ENCODE data around the gene IQGAP2. TPM values are rescaled to one million over a fixed set of nuclear protein-coding genes. Genes with fewer than 3 reads are reported as not detected.

IQGAP2 gene
- total RNA-seq, 1 donor: 0.36 TPM

DNA sequence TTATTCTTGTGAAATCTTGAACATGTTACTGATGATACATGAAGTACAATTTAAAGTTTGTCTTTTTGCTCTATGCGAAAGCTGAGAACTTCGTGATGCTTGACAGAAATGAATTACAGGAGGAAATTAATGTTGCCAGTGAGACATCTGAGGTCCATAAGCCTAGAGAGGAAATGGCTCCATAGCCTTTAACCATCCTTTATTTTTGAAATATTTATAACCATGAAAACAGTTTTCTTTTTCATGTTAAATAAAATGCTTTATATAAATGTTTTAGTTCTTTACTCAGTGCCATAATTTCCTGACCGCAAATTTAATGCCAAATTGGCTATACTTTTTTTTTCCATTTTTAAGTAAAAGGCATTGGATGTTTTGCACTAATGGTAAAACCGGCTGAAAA is 191.0 kb downstream of the IQGAP2 start:
- TF ChIP-seq, protein P1, sequence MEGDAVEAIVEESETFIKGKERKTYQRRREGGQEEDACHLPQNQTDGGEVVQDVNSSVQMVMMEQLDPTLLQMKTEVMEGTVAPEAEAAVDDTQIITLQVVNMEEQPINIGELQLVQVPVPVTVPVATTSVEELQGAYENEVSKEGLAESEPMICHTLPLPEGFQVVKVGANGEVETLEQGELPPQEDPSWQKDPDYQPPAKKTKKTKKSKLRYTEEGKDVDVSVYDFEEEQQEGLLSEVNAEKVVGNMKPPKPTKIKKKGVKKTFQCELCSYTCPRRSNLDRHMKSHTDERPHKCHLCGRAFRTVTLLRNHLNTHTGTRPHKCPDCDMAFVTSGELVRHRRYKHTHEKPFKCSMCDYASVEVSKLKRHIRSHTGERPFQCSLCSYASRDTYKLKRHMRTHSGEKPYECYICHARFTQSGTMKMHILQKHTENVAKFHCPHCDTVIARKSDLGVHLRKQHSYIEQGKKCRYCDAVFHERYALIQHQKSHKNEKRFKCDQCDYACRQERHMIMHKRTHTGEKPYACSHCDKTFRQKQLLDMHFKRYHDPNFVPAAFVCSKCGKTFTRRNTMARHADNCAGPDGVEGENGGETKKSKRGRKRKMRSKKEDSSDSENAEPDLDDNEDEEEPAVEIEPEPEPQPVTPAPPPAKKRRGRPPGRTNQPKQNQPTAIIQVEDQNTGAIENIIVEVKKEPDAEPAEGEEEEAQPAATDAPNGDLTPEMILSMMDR (IDR thresholded peaks at IDR 0.05; ENCODE audit: extremely low read depth, low read depth, low read length): no peak
- Histone ChIP-seq H3K4me3 (ENCODE audit: insufficient read depth, low read length) (no peak overlapping the region), H3K4me2 (ENCODE audit: insufficient read depth, low read length) (no peak overlapping the region), H3K79me2 (ENCODE audit: insufficient read depth, low read length) (no peaks in the 10 kb centered on the region), H3K4me1 (ENCODE audit: insufficient read depth, low read length) (no peaks in the 10 kb centered on the region), H3K27ac (ENCODE audit: low read depth, low read length) (no peak overlapping the region), H3K27me3 (ENCODE audit: insufficient read depth, low read length) (peaks cover 36% of the 10 kb centered on the region), H3K9me3 (ENCODE audit: low read depth, low read length) (no peaks in the 10 kb centered on the region), H4K20me1 (ENCODE audit: insufficient read depth, low read length) (no peaks in the 10 kb centered on the region), H3K36me3 (ENCODE audit: insufficient read depth, low read length) (no peaks in the 10 kb centered on the region), H2AFZ (ENCODE audit: low read length) (no peak overlapping the region)
- no peak for DNase-seq (ENCODE audit: insufficient read length, low spot score, missing footprints)

DNA sequence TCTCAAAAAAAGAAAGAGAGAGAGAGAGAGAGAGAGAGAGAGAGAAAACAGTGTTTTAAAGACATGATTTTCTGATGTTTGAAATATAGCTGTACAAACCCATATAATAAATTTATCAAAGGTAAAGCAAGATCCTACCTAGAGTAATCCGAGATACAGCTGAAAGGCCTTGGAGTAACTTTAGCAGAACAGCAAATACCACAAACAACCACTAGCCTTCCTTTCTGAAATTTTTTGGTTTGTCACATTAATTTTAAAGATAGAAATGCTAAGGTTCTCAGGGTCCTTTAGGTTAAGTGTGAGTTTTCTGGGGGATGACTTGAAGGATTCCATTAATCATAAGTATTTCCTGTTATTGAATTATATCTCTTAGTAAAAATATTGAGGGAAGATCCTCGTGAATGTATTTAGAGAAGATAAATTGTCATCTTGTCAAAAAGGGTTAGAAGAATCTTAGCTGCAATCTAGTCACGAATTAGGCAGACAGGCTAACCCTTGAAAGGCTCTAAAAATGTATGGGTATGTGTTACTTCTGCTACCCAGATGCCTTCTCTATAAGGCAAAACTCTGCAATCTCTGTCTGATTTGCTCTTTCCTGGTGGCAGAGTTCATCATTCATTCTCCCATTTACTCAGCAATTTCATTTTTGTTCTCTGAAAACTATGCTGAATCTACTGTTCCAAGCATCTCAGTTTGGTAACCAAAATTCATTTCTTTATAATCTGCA is 192.8 kb downstream of the IQGAP2 start:
- Histone ChIP-seq H3K27ac (ENCODE audit: low read depth, low read length) (no peak overlapping the region), H3K4me3 (ENCODE audit: insufficient read depth, low read length) (no peak overlapping the region), H2AFZ (ENCODE audit: low read length) (no peak overlapping the region), H3K79me2 (ENCODE audit: insufficient read depth, low read length) (no peaks in the 10 kb centered on the region), H3K36me3 (ENCODE audit: insufficient read depth, low read length) (no peaks in the 10 kb centered on the region), H3K27me3 (ENCODE audit: insufficient read depth, low read length) (peaks cover 25% of the 10 kb centered on the region), H3K4me2 (ENCODE audit: insufficient read depth, low read length) (no peak overlapping the region), H3K4me1 (ENCODE audit: insufficient read depth, low read length) (no peaks in the 10 kb centered on the region), H4K20me1 (ENCODE audit: insufficient read depth, low read length) (no peaks in the 10 kb centered on the region), H3K9me3 (ENCODE audit: low read depth, low read length) (no peaks in the 10 kb centered on the region)
- DNase-seq (ENCODE audit: insufficient read length, low spot score, missing footprints): no peak
- TF ChIP-seq, protein P1 (IDR thresholded peaks at IDR 0.05; ENCODE audit: extremely low read depth, low read depth, low read length): no peak

DNA sequence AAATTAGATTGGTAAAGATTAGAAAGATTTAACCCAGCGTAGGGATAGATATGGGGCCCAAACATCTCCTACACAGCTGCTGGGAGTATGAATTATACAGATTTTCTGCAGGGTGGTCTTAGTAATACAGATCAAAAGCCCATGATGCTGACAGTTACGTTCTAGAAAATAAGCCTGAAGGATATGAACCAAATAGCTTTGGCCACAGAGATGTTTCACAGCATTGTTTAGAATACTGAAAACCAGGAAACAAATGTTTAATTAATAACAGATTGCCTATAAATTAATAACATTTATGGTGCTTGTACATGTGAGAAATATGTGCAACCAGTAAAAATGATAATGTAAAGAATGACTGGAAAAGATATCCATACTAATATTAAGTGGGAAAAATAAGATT is 195.4 kb downstream of the IQGAP2 start:
- no peak overlapping the region for H3K4me3 ChIP-seq (ENCODE audit: insufficient read depth, low read length)
- no peaks in the 10 kb centered on the region for H3K79me2 ChIP-seq (ENCODE audit: insufficient read depth, low read length)
- TF ChIP-seq, protein P1 (IDR thresholded peaks at IDR 0.05; ENCODE audit: extremely low read depth, low read depth, low read length): no peak
- H4K20me1 ChIP-seq (ENCODE audit: insufficient read depth, low read length): no peaks in the 10 kb centered on the region
- H3K9me3 ChIP-seq (ENCODE audit: low read depth, low read length): no peaks in the 10 kb centered on the region
- no peak overlapping the region for H3K4me2 ChIP-seq (ENCODE audit: insufficient read depth, low read length)
- H3K36me3 ChIP-seq (ENCODE audit: insufficient read depth, low read length): no peaks in the 10 kb centered on the region
- peaks cover 2% of the 10 kb centered on the region for H3K27me3 ChIP-seq (ENCODE audit: insufficient read depth, low read length)
- DNase-seq (ENCODE audit: insufficient read length, low spot score, missing footprints): no peak
- no peak overlapping the region for H2AFZ ChIP-seq (ENCODE audit: low read length)
- H3K4me1 ChIP-seq (ENCODE audit: insufficient read depth, low read length): no peaks in the 10 kb centered on the region
- H3K27ac ChIP-seq (ENCODE audit: low read depth, low read length): no peak overlapping the region

DNA sequence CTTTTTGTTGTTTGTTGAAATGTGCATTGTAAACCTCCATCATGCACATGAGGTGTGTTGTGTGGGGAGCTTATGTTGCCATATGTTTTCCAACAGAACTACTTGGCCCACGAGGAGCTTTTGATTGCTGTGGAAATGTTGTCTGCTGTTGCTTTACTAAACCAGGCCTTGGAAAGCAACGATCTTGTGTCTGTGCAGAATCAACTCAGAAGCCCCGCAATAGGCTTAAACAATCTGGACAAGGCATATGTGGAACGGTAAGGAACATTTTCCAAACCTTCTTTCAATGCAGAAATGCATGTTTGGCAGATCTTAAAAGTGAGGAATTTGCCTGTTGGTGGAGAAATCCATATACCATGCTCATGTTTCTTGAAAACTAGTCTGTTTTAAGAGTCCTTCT is 197.6 kb downstream of the IQGAP2 start:
- no peak overlapping the region for H3K27ac ChIP-seq (ENCODE audit: low read depth, low read length)
- H2AFZ ChIP-seq (ENCODE audit: low read length): no peak overlapping the region
- no peaks in the 10 kb centered on the region for H3K36me3 ChIP-seq (ENCODE audit: insufficient read depth, low read length)
- no peaks in the 10 kb centered on the region for H3K79me2 ChIP-seq (ENCODE audit: insufficient read depth, low read length)
- TF ChIP-seq, protein P1 (IDR thresholded peaks at IDR 0.05; ENCODE audit: extremely low read depth, low read depth, low read length): no peak
- peaks cover 12% of the 10 kb centered on the region for H3K4me1 ChIP-seq (ENCODE audit: insufficient read depth, low read length)
- no peak for DNase-seq (ENCODE audit: insufficient read length, low spot score, missing footprints)
- H3K9me3 ChIP-seq (ENCODE audit: low read depth, low read length): no peaks in the 10 kb centered on the region
- H3K4me3 ChIP-seq (ENCODE audit: insufficient read depth, low read length): no peak overlapping the region
- H3K27me3 ChIP-seq (ENCODE audit: insufficient read depth, low read length): no peaks in the 10 kb centered on the region
- H3K4me2 ChIP-seq (ENCODE audit: insufficient read depth, low read length): no peak overlapping the region
- no peaks in the 10 kb centered on the region for H4K20me1 ChIP-seq (ENCODE audit: insufficient read depth, low read length)

All from osteoblast (primary cell).